A549 (cell line): ENCODE measurements around the gene INPP5J.

Experiments
- BHLHE40 ChIP-seq: IDR thresholded peaks from 2 replicates; pipeline ENCODE4 v1.6.1; 2012; ENCODE audit warnings: low read depth, low read length, inconsistent platforms
- CTCF ChIP-seq: fragments of >200 bp; sonication (Bioruptor Twin); formaldehyde crosslinking; IDR thresholded peaks from 3 replicates; pipeline ENCODE4 v1.5.1; 2016
- EHMT2 ChIP-seq: fragments of 200-600 bp; sonication (generic); IDR thresholded peaks from 2 replicates; pipeline ENCODE4 v1.6.1; 2016; ENCODE audit warnings: antibody characterized with exemption, low read depth, mild to moderate bottlenecking, moderate library complexity
- EP300 ChIP-seq, 2 experiments: fragments of >200 bp; sonication (Bioruptor Twin); formaldehyde crosslinking; IDR thresholded peaks; 2 replicates in 1 of 2; 3 replicates in 1 of 2; pipeline ENCODE4 v1.6.1; 2016 to 2017
- ESRRA ChIP-seq: fragments of 150-350 bp; IDR thresholded peaks from 2 replicates; pipeline ENCODE4 v1.6.1; 2014; ENCODE audit warnings: mild to moderate bottlenecking, low read length, borderline replicate concordance
- KDM1A ChIP-seq: fragments of 200-600 bp; sonication (generic); IDR thresholded peaks from 2 replicates; pipeline ENCODE4 v1.6.1; 2016; ENCODE audit warnings: low read depth, mild to moderate bottlenecking
- MAX ChIP-seq: IDR thresholded peaks from 2 replicates; pipeline ENCODE4 v1.6.1; 2012
- NFE2L2 ChIP-seq: fragments of 150-350 bp; conservative IDR thresholded peaks from 2 replicates; pipeline ENCODE4 v1.6.1; 2014; ENCODE audit warnings: low read length
- POLR2A ChIP-seq: IDR thresholded peaks from 2 replicates; pipeline ENCODE4 v1.6.1; 2012; ENCODE audit warnings: mild to moderate bottlenecking, low read length
- RAD21 ChIP-seq, 2 experiments: fragments of >200 bp in 1 of 2; sonication (Bioruptor Twin) in 1 of 2; formaldehyde crosslinking in 1 of 2; IDR thresholded peaks in 1 of 2; conservative IDR thresholded peaks in 1 of 2; 2 replicates in 1 of 2; 3 replicates in 1 of 2; pipeline ENCODE4 v1.6.1; 2012 to 2018; ENCODE audit warnings: inconsistent platforms in 1 of 2
- REST ChIP-seq: fragments of 200-600 bp; sonication (generic); IDR thresholded peaks from 2 replicates; pipeline ENCODE4 v1.6.1; 2016; ENCODE audit warnings: antibody characterized with exemption, mild to moderate bottlenecking, moderate library complexity
- TP53 ChIP-seq: fragments of 250-450 bp; sonication (Bioruptor Pico); IDR thresholded peaks from 2 replicates; pipeline ENCODE4 v1.5.0; 2021; ENCODE audit warnings: mild to moderate bottlenecking, moderate library complexity
- ZFP36 ChIP-seq: fragments of 450-650 bp; IDR thresholded peaks from 2 replicates; pipeline ENCODE4 v1.6.1; 2014; ENCODE audit warnings: borderline replicate concordance; ENCODE audit not compliant: partially characterized antibody

- TF ChIP-seq EHMT2 (no peak), ZFP36 (no peak), CTCF (no peak), POLR2A (no peak), MAX (no peak), KDM1A (no peak), REST (no peak), EP300 (IDR thresholded peaks at IDR 0.05) (no peak), NFE2L2 (no peak), ESRRA (no peak), TP53 (CRISPR knock-in tag) (no peak), BHLHE40 (no peak), RAD21 (conservative IDR thresholded peaks at IDR 0.05 in 1 of 2, IDR thresholded peaks at IDR 0.05 in 1 of 2) (no peak)
Measured at GRCh38 chr22:31106731-31107177, 16.0 kb upstream of the INPP5J start.
